SH-SY5Y (cell line): ENCODE measurements around the gene PRKCH.

Experiments
- GATA2 ChIP-seq: IDR thresholded peaks from 2 replicates; pipeline ENCODE4 v1.6.1; 2011; ENCODE audit warnings: mild to moderate bottlenecking, low read depth, low read length
- GATA3 ChIP-seq: IDR thresholded peaks from 2 replicates; pipeline ENCODE4 v1.6.1; 2011; ENCODE audit warnings: low read depth, mild to moderate bottlenecking, low read length, moderate library complexity

DNA sequence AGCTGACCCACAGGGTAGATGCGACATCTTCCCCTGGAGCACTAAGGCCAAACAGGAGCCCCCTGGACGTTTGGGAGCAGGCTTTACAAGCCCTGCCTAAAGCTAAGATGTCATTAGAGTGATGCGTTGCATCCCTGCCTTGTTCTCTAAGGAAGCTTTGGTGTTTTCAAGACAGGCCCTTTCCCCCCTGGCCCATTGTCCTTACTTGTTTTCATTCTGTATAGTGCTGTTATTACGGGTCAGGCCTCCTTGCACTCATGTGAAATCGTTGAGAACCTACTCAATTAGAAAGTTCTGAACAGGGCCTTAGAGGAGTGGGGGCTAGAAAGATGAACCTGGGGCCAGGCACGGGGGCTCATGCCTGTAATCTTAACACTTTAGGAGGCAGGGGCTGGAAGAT, 1.7 kb upstream of the PRKCH start:
- TF ChIP-seq GATA2, result no peak
- no peak for TF ChIP-seq GATA3
